GM23338 (cell line): Measurements from ENCODE around the gene EVL. TPM values are rescaled to one million over a fixed set of nuclear protein-coding genes. Genes with fewer than 3 reads are reported as not detected.

Experiments
- ATAC-seq: fragments of 200-7000 bp; cut with Tn5 transposase; 3 replicates; pipeline ENCODE4 v1.9.1; 2020
- DNase-seq: peaks from one replicate; pipeline ENCODE4 v3.0.0-alpha.2; 2015; ENCODE audit warnings: low spot score
- H2AFZ ChIP-seq: fragments of 200-600 bp; sonication (generic); 2 replicates; pipeline ENCODE4 v1.8.0; 2016; ENCODE audit warnings: antibody characterized with exemption, mild to moderate bottlenecking, moderate library complexity
- H3F3A ChIP-seq: fragments of 200-600 bp; sonication (generic); replicated peaks from 2 replicates; pipeline ENCODE4 v1.8.0; 2017; ENCODE audit warnings: antibody characterized with exemption, mixed run types, low read depth
- H3K27ac ChIP-seq: fragments of 200-600 bp; sonication (generic); 2 replicates; pipeline ENCODE4 v1.6.1; 2016; ENCODE audit warnings: low read depth
- H3K27me3 ChIP-seq: fragments of 200-600 bp; sonication (generic); 2 replicates; pipeline ENCODE4 v1.8.0; 2016; ENCODE audit warnings: mild to moderate bottlenecking, mixed run types, moderate library complexity; ENCODE audit not compliant: insufficient read depth
- H3K36me3 ChIP-seq: fragments of 200-600 bp; sonication (generic); 2 replicates; pipeline ENCODE4 v1.8.0; 2016; ENCODE audit warnings: mild to moderate bottlenecking; ENCODE audit not compliant: insufficient read depth
- H3K4me1 ChIP-seq: fragments of 200-600 bp; sonication (generic); 2 replicates; pipeline ENCODE4 v1.8.0; 2016; ENCODE audit warnings: mild to moderate bottlenecking, moderate library complexity; ENCODE audit not compliant: insufficient read depth
- H3K4me2 ChIP-seq: fragments of 200-600 bp; sonication (generic); 2 replicates; pipeline ENCODE4 v1.7.1; 2017; ENCODE audit warnings: mixed run types
- H3K4me3 ChIP-seq: fragments of 200-600 bp; sonication (generic); 2 replicates; pipeline ENCODE4 v1.6.1; 2016; ENCODE audit warnings: mixed run types
- H3K79me2 ChIP-seq: fragments of 200-600 bp; sonication (generic); replicated peaks from 2 replicates; pipeline ENCODE4 v1.8.0; 2017; ENCODE audit warnings: mild to moderate bottlenecking; ENCODE audit not compliant: insufficient read depth
- H3K9me2 ChIP-seq: fragments of 200-600 bp; sonication (generic); 2 replicates; pipeline ENCODE4 v1.8.0; 2017; ENCODE audit not compliant: insufficient read depth
- H4K20me1 ChIP-seq: fragments of 200-600 bp; sonication (generic); replicated peaks from 2 replicates; pipeline ENCODE4 v1.8.0; 2017; ENCODE audit warnings: mild to moderate bottlenecking; ENCODE audit not compliant: insufficient read depth
- H3K27ac Mint-ChIP-seq: 2 replicates; pipeline ENCODE4 v1.8.0; 2020; ENCODE audit warnings: inconsistent platforms, mild to moderate bottlenecking, moderate library complexity, mixed read lengths
- H3K27me3 Mint-ChIP-seq: 3 replicates; pipeline ENCODE4 v1.8.0; 2022; ENCODE audit warnings: low read depth, mild to moderate bottlenecking, moderate library complexity, mixed read lengths, inconsistent platforms; ENCODE audit not compliant: insufficient read depth, poor library complexity
- H3K36me3 Mint-ChIP-seq: 3 replicates; pipeline ENCODE4 v1.8.0; 2021; ENCODE audit warnings: low read depth, mild to moderate bottlenecking, inconsistent platforms, moderate library complexity, mixed read lengths
- H3K4me1 Mint-ChIP-seq: 3 replicates; pipeline ENCODE4 v1.8.0; 2020; ENCODE audit warnings: mild to moderate bottlenecking, inconsistent platforms, mixed read lengths
- H3K4me3 Mint-ChIP-seq: 3 replicates; pipeline ENCODE4 v1.8.0; 2021; ENCODE audit warnings: moderate library complexity, mild to moderate bottlenecking, inconsistent platforms, mixed read lengths
- H3K9me3 Mint-ChIP-seq: 3 replicates; pipeline ENCODE4 v1.8.0; 2020; ENCODE audit warnings: moderate library complexity, mild to moderate bottlenecking, inconsistent platforms, mixed read lengths
- JUNB ChIP-seq: IDR thresholded peaks from one replicate; pipeline ENCODE4 v1.6.1; 2016; ENCODE audit warnings: antibody characterized with exemption; ENCODE audit not compliant: unreplicated experiment
- NANOG ChIP-seq: IDR thresholded peaks from 2 replicates; pipeline ENCODE4 v1.6.1; 2016; ENCODE audit warnings: antibody characterized with exemption, borderline replicate concordance
- POLR2AphosphoS5 ChIP-seq: IDR thresholded peaks from 2 replicates; pipeline ENCODE4 v1.6.1; 2016; ENCODE audit warnings: antibody characterized with exemption, low read depth
- STAT1 ChIP-seq: IDR thresholded peaks from one replicate; pipeline ENCODE4 v1.6.1; 2016; ENCODE audit warnings: antibody characterized with exemption; ENCODE audit not compliant: unreplicated experiment
- ZNF114 ChIP-seq: fragments of 250-450 bp; sonication (Bioruptor Pico); IDR thresholded peaks from 2 replicates; pipeline ENCODE4 v1.5.0; 2020; ENCODE audit warnings: mild to moderate bottlenecking, moderate library complexity
- polyA plus RNA-seq: library from polyadenylated mRNA; unstranded; fragments of >200 nt; fragmentation: Nextera tagmentation; extraction: Ambion mirVana; gene quantifications from 2 replicates; pipeline ENCODE4 v1.2.1, GENCODE V29; 2016
- total RNA-seq: library from RNA; depleted of rRNA; stranded (reverse); fragments of >200 nt; shearing (Covaris generic); gene quantifications from 2 replicates; pipeline ENCODE4 v1.2.3, GENCODE V29; 2014
- TF ChIP-seq, protein P1 (sequence below), 2 experiments: fragments of 200-600 bp in 1 of 2; sonication (generic) in 1 of 2; conservative IDR thresholded peaks; 2 replicates each; pipeline versions ENCODE4 v1.5.1 to v1.6.1; 2016 to 2017; ENCODE audit warnings: antibody characterized with exemption in 2 of 2, low read depth in 2 of 2, mild to moderate bottlenecking in 2 of 2, moderate library complexity in 1 of 2
- TF ChIP-seq, protein P2 (sequence below): fragments of 250-450 bp; sonication (Bioruptor Pico); IDR thresholded peaks from 2 replicates; pipeline ENCODE4 v1.5.0; 2020; ENCODE audit warnings: mild to moderate bottlenecking, moderate library complexity
- TF ChIP-seq, protein P3 (sequence below): IDR thresholded peaks from one replicate; pipeline ENCODE4 v1.6.1; 2018; ENCODE audit warnings: antibody characterized with exemption; ENCODE audit not compliant: unreplicated experiment
- TF ChIP-seq, protein P4 (sequence below): IDR thresholded peaks from 2 replicates; pipeline ENCODE4 v1.6.1; 2016; ENCODE audit warnings: antibody characterized with exemption

Gene EVL
- total and polyA plus RNA-seq, 2 experiments from 2014 or later = 28.2 to 50.5 TPM

DNA sequence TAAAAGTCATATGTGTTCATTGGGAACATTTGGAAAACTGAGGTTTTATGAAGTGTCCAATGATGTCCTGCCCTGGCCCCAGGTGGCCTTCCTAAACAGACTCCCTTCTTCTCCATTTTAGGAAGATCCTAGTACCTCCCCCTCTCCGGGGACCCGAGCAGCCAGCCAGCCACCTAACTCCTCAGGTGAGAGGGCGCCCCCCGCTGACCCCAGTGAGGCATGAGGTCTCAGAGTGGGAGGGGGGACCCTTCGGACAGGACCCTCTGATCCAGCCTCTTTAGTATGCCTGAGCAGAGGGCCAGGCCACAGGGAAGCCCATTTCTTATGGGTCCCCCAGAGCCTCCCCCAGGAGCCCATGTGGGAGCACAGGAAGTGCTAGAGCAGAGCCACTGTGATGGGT lies 70.6 kb downstream of the EVL start:
- Histone ChIP-seq H3K36me3 (no peaks in the 10 kb centered on the region), H3K79me2 (no peaks in the 10 kb centered on the region), H3K9me2 (no peaks in the 10 kb centered on the region), H2AFZ (no peak overlapping the region), H3K4me1 (peaks cover 8% of the 10 kb centered on the region; the same call in 1 of the 2 replicates), H3K4me2 (no peak overlapping the region), H3K27ac (no peak overlapping the region), H3K4me3 (no peak overlapping the region), H4K20me1 (no peaks in the 10 kb centered on the region; the same call in 1 of the 2 replicates), H3K27me3 (no peaks in the 10 kb centered on the region), H3F3A (no peaks in the 10 kb centered on the region)
- DNase-seq = peak; percentile 51
- ATAC-seq = peak; percentile 14
- Mint-ChIP-seq H3K36me3 (peaks cover 3% of the 10 kb centered on the region; the same call in 2 of the 3 replicates), H3K9me3 (no peaks in the 10 kb centered on the region; the same call in 2 of the 3 replicates), H3K27ac (no peak overlapping the region), H3K4me1 (peaks cover 14% of the 10 kb centered on the region), H3K27me3 (peaks cover 15% of the 10 kb centered on the region), H3K4me3 (no peak overlapping the region)
- TF ChIP-seq, protein P1, sequence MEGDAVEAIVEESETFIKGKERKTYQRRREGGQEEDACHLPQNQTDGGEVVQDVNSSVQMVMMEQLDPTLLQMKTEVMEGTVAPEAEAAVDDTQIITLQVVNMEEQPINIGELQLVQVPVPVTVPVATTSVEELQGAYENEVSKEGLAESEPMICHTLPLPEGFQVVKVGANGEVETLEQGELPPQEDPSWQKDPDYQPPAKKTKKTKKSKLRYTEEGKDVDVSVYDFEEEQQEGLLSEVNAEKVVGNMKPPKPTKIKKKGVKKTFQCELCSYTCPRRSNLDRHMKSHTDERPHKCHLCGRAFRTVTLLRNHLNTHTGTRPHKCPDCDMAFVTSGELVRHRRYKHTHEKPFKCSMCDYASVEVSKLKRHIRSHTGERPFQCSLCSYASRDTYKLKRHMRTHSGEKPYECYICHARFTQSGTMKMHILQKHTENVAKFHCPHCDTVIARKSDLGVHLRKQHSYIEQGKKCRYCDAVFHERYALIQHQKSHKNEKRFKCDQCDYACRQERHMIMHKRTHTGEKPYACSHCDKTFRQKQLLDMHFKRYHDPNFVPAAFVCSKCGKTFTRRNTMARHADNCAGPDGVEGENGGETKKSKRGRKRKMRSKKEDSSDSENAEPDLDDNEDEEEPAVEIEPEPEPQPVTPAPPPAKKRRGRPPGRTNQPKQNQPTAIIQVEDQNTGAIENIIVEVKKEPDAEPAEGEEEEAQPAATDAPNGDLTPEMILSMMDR (conservative IDR thresholded peaks at IDR 0.05; ENCODE audit: low read depth in 2 of 2) = peak in 1 of 2 experiments; percentile 68; a peak in 2 of 4 replicates
- no peak for TF ChIP-seq POLR2AphosphoS5

DNA sequence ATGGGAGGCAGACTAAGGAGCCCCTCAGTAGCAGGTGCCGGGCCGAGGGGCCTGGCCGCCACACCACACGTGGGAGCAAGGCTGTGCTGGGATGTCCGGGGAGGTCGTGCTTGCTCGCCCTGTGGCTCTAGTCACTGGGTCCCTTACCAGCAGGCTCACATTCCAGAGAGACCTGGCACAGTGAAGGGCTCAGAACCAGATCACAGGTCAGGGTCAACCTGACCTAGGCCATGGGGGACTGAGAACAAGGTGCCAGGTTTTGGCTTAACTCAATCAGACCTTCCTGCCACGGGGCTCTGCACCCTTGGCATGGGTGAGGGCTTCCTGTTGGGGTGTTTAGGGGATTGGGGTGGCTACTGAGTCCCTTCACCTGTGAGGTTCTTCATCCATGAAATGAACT lies 72.0 kb downstream of the EVL start:
- DNase-seq = no peak
- no peak overlapping the region for H2AFZ ChIP-seq
- no peaks in the 10 kb centered on the region for H3K79me2 ChIP-seq
- no peak overlapping the region for H3K27ac ChIP-seq
- H3K36me3 ChIP-seq = no peaks in the 10 kb centered on the region
- TF ChIP-seq NANOG (no peak), JUNB (no peak), STAT1 (no peak), ZNF114 (CRISPR knock-in tag) (no peak)
- TF ChIP-seq, protein P2, sequence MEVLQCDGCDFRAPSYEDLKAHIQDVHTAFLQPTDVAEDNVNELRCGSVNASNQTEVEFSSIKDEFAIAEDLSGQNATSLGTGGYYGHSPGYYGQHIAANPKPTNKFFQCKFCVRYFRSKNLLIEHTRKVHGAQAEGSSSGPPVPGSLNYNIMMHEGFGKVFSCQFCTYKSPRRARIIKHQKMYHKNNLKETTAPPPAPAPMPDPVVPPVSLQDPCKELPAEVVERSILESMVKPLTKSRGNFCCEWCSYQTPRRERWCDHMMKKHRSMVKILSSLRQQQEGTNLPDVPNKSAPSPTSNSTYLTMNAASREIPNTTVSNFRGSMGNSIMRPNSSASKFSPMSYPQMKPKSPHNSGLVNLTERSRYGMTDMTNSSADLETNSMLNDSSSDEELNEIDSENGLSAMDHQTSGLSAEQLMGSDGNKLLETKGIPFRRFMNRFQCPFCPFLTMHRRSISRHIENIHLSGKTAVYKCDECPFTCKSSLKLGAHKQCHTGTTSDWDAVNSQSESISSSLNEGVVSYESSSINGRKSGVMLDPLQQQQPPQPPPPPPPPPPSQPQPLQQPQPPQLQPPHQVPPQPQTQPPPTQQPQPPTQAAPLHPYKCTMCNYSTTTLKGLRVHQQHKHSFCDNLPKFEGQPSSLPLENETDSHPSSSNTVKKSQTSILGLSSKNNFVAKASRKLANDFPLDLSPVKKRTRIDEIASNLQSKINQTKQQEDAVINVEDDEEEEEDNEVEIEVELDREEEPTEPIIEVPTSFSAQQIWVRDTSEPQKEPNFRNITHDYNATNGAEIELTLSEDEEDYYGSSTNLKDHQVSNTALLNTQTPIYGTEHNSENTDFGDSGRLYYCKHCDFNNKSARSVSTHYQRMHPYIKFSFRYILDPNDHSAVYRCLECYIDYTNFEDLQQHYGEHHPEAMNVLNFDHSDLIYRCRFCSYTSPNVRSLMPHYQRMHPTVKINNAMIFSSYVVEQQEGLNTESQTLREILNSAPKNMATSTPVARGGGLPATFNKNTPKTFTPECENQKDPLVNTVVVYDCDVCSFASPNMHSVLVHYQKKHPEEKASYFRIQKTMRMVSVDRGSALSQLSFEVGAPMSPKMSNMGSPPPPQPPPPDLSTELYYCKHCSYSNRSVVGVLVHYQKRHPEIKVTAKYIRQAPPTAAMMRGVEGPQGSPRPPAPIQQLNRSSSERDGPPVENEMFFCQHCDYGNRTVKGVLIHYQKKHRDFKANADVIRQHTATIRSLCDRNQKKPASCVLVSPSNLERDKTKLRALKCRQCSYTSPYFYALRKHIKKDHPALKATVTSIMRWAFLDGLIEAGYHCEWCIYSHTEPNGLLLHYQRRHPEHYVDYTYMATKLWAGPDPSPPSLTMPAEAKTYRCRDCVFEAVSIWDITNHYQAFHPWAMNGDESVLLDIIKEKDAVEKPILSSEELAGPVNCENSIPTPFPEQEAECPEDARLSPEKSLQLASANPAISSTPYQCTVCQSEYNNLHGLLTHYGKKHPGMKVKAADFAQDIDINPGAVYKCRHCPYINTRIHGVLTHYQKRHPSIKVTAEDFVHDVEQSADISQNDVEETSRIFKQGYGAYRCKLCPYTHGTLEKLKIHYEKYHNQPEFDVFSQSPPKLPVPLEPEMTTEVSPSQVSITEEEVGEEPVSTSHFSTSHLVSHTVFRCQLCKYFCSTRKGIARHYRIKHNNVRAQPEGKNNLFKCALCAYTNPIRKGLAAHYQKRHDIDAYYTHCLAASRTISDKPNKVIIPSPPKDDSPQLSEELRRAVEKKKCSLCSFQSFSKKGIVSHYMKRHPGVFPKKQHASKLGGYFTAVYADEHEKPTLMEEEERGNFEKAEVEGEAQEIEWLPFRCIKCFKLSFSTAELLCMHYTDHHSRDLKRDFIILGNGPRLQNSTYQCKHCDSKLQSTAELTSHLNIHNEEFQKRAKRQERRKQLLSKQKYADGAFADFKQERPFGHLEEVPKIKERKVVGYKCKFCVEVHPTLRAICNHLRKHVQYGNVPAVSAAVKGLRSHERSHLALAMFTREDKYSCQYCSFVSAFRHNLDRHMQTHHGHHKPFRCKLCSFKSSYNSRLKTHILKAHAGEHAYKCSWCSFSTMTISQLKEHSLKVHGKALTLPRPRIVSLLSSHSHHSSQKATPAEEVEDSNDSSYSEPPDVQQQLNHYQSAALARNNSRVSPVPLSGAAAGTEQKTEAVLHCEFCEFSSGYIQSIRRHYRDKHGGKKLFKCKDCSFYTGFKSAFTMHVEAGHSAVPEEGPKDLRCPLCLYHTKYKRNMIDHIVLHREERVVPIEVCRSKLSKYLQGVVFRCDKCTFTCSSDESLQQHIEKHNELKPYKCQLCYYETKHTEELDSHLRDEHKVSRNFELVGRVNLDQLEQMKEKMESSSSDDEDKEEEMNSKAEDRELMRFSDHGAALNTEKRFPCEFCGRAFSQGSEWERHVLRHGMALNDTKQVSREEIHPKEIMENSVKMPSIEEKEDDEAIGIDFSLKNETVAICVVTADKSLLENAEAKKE (CRISPR knock-in tag) = no peak
- TF ChIP-seq, protein P3, sequence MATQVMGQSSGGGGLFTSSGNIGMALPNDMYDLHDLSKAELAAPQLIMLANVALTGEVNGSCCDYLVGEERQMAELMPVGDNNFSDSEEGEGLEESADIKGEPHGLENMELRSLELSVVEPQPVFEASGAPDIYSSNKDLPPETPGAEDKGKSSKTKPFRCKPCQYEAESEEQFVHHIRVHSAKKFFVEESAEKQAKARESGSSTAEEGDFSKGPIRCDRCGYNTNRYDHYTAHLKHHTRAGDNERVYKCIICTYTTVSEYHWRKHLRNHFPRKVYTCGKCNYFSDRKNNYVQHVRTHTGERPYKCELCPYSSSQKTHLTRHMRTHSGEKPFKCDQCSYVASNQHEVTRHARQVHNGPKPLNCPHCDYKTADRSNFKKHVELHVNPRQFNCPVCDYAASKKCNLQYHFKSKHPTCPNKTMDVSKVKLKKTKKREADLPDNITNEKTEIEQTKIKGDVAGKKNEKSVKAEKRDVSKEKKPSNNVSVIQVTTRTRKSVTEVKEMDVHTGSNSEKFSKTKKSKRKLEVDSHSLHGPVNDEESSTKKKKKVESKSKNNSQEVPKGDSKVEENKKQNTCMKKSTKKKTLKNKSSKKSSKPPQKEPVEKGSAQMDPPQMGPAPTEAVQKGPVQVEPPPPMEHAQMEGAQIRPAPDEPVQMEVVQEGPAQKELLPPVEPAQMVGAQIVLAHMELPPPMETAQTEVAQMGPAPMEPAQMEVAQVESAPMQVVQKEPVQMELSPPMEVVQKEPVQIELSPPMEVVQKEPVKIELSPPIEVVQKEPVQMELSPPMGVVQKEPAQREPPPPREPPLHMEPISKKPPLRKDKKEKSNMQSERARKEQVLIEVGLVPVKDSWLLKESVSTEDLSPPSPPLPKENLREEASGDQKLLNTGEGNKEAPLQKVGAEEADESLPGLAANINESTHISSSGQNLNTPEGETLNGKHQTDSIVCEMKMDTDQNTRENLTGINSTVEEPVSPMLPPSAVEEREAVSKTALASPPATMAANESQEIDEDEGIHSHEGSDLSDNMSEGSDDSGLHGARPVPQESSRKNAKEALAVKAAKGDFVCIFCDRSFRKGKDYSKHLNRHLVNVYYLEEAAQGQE = no peak
- TF ChIP-seq, protein P4, sequence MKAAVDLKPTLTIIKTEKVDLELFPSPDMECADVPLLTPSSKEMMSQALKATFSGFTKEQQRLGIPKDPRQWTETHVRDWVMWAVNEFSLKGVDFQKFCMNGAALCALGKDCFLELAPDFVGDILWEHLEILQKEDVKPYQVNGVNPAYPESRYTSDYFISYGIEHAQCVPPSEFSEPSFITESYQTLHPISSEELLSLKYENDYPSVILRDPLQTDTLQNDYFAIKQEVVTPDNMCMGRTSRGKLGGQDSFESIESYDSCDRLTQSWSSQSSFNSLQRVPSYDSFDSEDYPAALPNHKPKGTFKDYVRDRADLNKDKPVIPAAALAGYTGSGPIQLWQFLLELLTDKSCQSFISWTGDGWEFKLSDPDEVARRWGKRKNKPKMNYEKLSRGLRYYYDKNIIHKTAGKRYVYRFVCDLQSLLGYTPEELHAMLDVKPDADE = no peak
- Mint-ChIP-seq H3K4me1 (peaks cover 9% of the 10 kb centered on the region), H3K4me3 (no peak overlapping the region), H3K27me3 (peaks cover 15% of the 10 kb centered on the region), H3K27ac (no peak overlapping the region), H3K9me3 (no peaks in the 10 kb centered on the region; the same call in 2 of the 3 replicates), H3K36me3 (no peaks in the 10 kb centered on the region; the same call in 1 of the 3 replicates)
- H3K9me2 ChIP-seq = no peaks in the 10 kb centered on the region
- no peaks in the 10 kb centered on the region for H4K20me1 ChIP-seq
- ATAC-seq = no peak
- peaks cover 4% of the 10 kb centered on the region; the same call in 1 of the 2 replicates for H3K4me1 ChIP-seq
- H3K27me3 ChIP-seq = no peaks in the 10 kb centered on the region
- no peak overlapping the region for H3K4me2 ChIP-seq
- no peak overlapping the region for H3K4me3 ChIP-seq
- no peaks in the 10 kb centered on the region for H3F3A ChIP-seq
